MM.1S (cell line): Measurements from ENCODE around the gene HDAC9.

ENCODE experiments used
- DNase-seq: peaks from one replicate; pipeline ENCODE4 v3.0.0-alpha.2; 2015
- H2AFZ ChIP-seq: fragments of 300-600 bp; sonication (generic); 2 replicates; pipeline ENCODE4 v1.6.0; 2016; ENCODE audit warnings: antibody characterized with exemption, low read length
- H3F3A ChIP-seq: fragments of 300-600 bp; sonication (generic); 2 replicates; pipeline ENCODE4 v1.6.1; 2016; ENCODE audit warnings: mild to moderate bottlenecking, antibody characterized with exemption, low read length, moderate library complexity, mixed read lengths; ENCODE audit not compliant: insufficient read depth
- H3K27ac ChIP-seq: fragments of 300-600 bp; sonication (generic); 2 replicates; pipeline ENCODE4 v1.5.1; 2016; ENCODE audit warnings: mild to moderate bottlenecking, low read length
- H3K27me3 ChIP-seq: fragments of 300-600 bp; sonication (generic); replicated peaks from 2 replicates; pipeline ENCODE4 v1.6.0; 2016; ENCODE audit warnings: low read length; ENCODE audit not compliant: insufficient read depth
- H3K36me3 ChIP-seq: fragments of 300-600 bp; sonication (generic); replicated peaks from 2 replicates; pipeline ENCODE4 v1.6.1; 2016; ENCODE audit warnings: mild to moderate bottlenecking, low read length, mixed read lengths; ENCODE audit not compliant: insufficient read depth
- H3K4me1 ChIP-seq: fragments of 300-600 bp; sonication (generic); 2 replicates; pipeline ENCODE4 v1.6.1; 2016; ENCODE audit warnings: low read length, mixed read lengths
- H3K4me2 ChIP-seq: fragments of 300-600 bp; sonication (generic); 2 replicates; pipeline ENCODE4 v1.6.0; 2016; ENCODE audit warnings: low read depth, low read length
- H3K4me3 ChIP-seq: fragments of 300-600 bp; sonication (generic); 2 replicates; pipeline ENCODE4 v1.5.1; 2016; ENCODE audit warnings: low read length, mixed read lengths
- H3K79me2 ChIP-seq: fragments of 300-600 bp; sonication (generic); 2 replicates; pipeline ENCODE4 v1.6.1; 2016; ENCODE audit warnings: mixed run types, low read length, mixed read lengths
- H3K9ac ChIP-seq: fragments of 300-600 bp; sonication (generic); 2 replicates; pipeline ENCODE4 v1.6.1; 2016; ENCODE audit warnings: low read length, mixed read lengths
- H3K9me2 ChIP-seq: fragments of 300-600 bp; sonication (generic); replicated peaks from 2 replicates; pipeline ENCODE4 v1.6.1; 2016; ENCODE audit warnings: mild to moderate bottlenecking, low read length, mixed read lengths; ENCODE audit not compliant: insufficient read depth
- H3K9me3 ChIP-seq: fragments of 300-600 bp; sonication (generic); replicated peaks from 2 replicates; pipeline ENCODE4 v1.6.1; 2016; ENCODE audit warnings: mild to moderate bottlenecking, low read length, mixed read lengths; ENCODE audit not compliant: insufficient read depth
- H4K20me1 ChIP-seq: fragments of 300-600 bp; sonication (generic); 2 replicates; pipeline ENCODE4 v1.6.1; 2016; ENCODE audit warnings: mild to moderate bottlenecking, low read length, moderate library complexity, mixed read lengths; ENCODE audit not compliant: insufficient read depth
- EZH2 ChIP-seq: fragments of 300-600 bp; sonication (generic); optimal IDR thresholded peaks from 2 replicates; pipeline ENCODE3; 2017; ENCODE audit warnings: low read depth, mild to moderate bottlenecking, antibody characterized with exemption, low read length, mixed read lengths
- EZH2phosphoT487 ChIP-seq: fragments of 300-600 bp; sonication (generic); IDR thresholded peaks from 2 replicates; pipeline ENCODE4 v1.6.1; 2018; ENCODE audit warnings: antibody characterized with exemption, low read length
- TF ChIP-seq, protein P1 (sequence below): fragments of 300-600 bp; sonication (generic); IDR thresholded peaks from 2 replicates; pipeline ENCODE4 v1.5.1; 2016; ENCODE audit warnings: antibody characterized with exemption, low read length, mixed read lengths

The HDAC9 gene

DNA sequence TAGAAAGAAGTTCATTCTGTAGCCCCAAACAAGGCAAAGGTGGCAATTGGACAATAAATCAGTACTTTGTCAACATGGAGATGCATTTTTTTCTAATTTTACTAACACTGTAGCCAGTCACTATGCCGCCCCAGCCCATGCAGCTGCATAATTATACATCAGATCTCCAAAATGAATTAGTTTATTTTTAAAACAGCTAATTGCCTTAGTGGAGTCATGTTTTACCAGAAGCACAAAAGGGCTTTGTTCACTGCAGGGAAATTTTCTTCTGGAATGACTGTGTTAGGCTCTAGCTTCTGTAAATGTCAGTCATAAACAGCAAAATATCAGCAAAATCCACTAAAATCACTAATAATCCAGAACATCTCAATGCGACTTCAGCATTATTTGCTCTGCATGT lies 20.1 kb upstream of the HDAC9 start:
- H3F3A ChIP-seq, result no peaks in the 10 kb centered on the region
- H3K9me2 ChIP-seq, result no peaks in the 10 kb centered on the region
- no peak overlapping the region for H3K4me3 ChIP-seq
- TF ChIP-seq EZH2 (no peak), EZH2phosphoT487 (no peak)
- TF ChIP-seq, protein P1, sequence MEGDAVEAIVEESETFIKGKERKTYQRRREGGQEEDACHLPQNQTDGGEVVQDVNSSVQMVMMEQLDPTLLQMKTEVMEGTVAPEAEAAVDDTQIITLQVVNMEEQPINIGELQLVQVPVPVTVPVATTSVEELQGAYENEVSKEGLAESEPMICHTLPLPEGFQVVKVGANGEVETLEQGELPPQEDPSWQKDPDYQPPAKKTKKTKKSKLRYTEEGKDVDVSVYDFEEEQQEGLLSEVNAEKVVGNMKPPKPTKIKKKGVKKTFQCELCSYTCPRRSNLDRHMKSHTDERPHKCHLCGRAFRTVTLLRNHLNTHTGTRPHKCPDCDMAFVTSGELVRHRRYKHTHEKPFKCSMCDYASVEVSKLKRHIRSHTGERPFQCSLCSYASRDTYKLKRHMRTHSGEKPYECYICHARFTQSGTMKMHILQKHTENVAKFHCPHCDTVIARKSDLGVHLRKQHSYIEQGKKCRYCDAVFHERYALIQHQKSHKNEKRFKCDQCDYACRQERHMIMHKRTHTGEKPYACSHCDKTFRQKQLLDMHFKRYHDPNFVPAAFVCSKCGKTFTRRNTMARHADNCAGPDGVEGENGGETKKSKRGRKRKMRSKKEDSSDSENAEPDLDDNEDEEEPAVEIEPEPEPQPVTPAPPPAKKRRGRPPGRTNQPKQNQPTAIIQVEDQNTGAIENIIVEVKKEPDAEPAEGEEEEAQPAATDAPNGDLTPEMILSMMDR, result no peak
- H3K4me1 ChIP-seq, result peaks cover 17% of the 10 kb centered on the region
- no peak overlapping the region for H2AFZ ChIP-seq
- H3K9ac ChIP-seq, result no peak overlapping the region
- H3K4me2 ChIP-seq, result no peak overlapping the region
- H3K36me3 ChIP-seq, result no peaks in the 10 kb centered on the region
- no peaks in the 10 kb centered on the region for H3K27me3 ChIP-seq
- H3K27ac ChIP-seq, result no peak overlapping the region
- no peaks in the 10 kb centered on the region for H4K20me1 ChIP-seq
- H3K79me2 ChIP-seq, result no peaks in the 10 kb centered on the region
- no peaks in the 10 kb centered on the region for H3K9me3 ChIP-seq
- DNase-seq, result no peak

DNA sequence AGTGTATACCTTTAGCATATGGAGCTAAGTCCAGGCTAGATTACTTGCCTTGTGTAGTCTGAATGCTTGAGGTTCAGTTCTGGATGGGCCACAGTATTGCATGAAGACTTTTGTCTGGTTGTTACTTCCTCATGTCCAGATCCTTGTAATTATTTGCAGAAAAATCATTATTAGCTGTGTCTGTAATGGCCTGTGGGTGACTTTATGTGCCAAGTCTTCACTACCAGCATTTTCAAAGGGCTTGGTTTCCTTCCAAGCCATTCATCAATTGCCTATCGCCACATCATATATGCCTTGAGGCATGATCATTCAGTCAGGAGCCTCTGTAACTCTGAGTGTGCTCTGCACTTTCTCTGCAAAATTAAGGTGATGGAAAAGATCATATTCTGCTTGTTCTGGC lies 13.8 kb upstream of the HDAC9 start:
- H3K4me1 ChIP-seq, result no peaks in the 10 kb centered on the region
- H2AFZ ChIP-seq, result no peak overlapping the region
- no peaks in the 10 kb centered on the region for H3K79me2 ChIP-seq
- H3K9ac ChIP-seq, result no peak overlapping the region
- no peak overlapping the region for H3K4me2 ChIP-seq
- no peak overlapping the region for H3K27ac ChIP-seq
- no peaks in the 10 kb centered on the region for H3K27me3 ChIP-seq
- no peaks in the 10 kb centered on the region for H3K9me2 ChIP-seq
- H3K4me3 ChIP-seq, result no peak overlapping the region
- no peaks in the 10 kb centered on the region for H4K20me1 ChIP-seq
- no peaks in the 10 kb centered on the region for H3F3A ChIP-seq
- TF ChIP-seq EZH2 (no peak), EZH2phosphoT487 (no peak)
- TF ChIP-seq, protein P1, result no peak
- no peak for DNase-seq
- no peaks in the 10 kb centered on the region for H3K9me3 ChIP-seq
- H3K36me3 ChIP-seq, result no peaks in the 10 kb centered on the region

DNA sequence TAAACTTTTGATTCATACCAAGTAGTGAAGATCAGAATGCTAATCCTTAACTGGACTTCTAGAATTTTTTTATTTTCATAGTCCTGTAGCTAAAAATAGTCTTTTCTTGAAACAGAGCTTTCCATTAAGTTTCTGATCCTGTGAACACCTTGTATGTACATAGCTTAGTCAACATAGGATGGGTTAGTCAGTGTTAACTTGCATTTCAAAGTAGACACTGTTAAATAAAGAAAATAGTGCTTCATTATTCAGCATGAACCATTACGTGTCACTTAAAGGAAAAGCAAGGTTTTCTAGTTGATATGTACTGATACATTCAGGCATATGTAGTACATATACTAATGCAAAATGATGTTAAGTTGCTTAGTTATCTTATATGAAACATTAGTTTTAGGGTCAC lies 7.5 kb upstream of the HDAC9 start:
- Histone ChIP-seq H3K27me3 (no peaks in the 10 kb centered on the region), H3K9ac (no peak overlapping the region), H3K9me2 (no peaks in the 10 kb centered on the region), H3K4me2 (no peak overlapping the region), H3K79me2 (no peaks in the 10 kb centered on the region), H3K4me3 (no peak overlapping the region), H2AFZ (no peak overlapping the region), H3K36me3 (no peaks in the 10 kb centered on the region), H4K20me1 (no peaks in the 10 kb centered on the region), H3K4me1 (no peaks in the 10 kb centered on the region), H3F3A (no peaks in the 10 kb centered on the region), H3K27ac (no peak overlapping the region), H3K9me3 (no peaks in the 10 kb centered on the region)
- no peak for DNase-seq
- TF ChIP-seq, protein P1, result no peak
- TF ChIP-seq EZH2 (no peak), EZH2phosphoT487 (no peak)
